Heart left ventricle (tissue), 16 donors: ENCODE measurements around the gene NOP56. TPM values are rescaled to one million over a fixed set of nuclear protein-coding genes. Genes with fewer than 3 reads are reported as not detected.

Source experiments
- ATAC-seq, 4 donors: fragments of 200-7000 bp; cut with Tn5 transposase; one replicate each; pipeline ENCODE4 v1.9.1; 2020 to 2022; ENCODE audit warnings: moderate library complexity in 4 of 4, mild to moderate bottlenecking in 3 of 4, moderate number of reproducible peaks in 1 of 4
- DNase-seq, 5 donors: peaks; one replicate each; pipeline ENCODE4 v3.0.0-alpha.2; 2020
- H3K27ac ChIP-seq, 12 donors: fragments of 200-600 bp; sonication (generic) in 4 of 12; one replicate each; pipeline versions ENCODE4 v1.5.0 to v1.8.0; 2016 to 2022; ENCODE audit warnings: mild to moderate bottlenecking in 2 of 12
- H3K27me3 ChIP-seq, 9 donors: fragments of 200-600 bp; sonication (generic) in 2 of 9; one replicate each; pipeline versions ENCODE4 v1.5.1 to v1.8.0; 2016 to 2022; ENCODE audit warnings: mild to moderate bottlenecking in 3 of 9
- H3K36me3 ChIP-seq, 9 donors: fragments of 200-600 bp; sonication (generic) in 2 of 9; one replicate each; pipeline versions ENCODE4 v1.5.0 to v1.8.0; 2018 to 2022; ENCODE audit warnings: mild to moderate bottlenecking in 2 of 9
- H3K4me1 ChIP-seq, 12 donors: fragments of 200-600 bp; sonication (generic) in 4 of 12; one replicate each; pipeline versions ENCODE4 v1.5.0 to v1.8.0; 2016 to 2022; ENCODE audit warnings: mild to moderate bottlenecking in 3 of 12
- H3K4me3 ChIP-seq, 12 donors: fragments of 200-600 bp; sonication (generic) in 4 of 12; one replicate each; pipeline versions ENCODE4 v1.5.0 to v1.8.0; 2017 to 2022; ENCODE audit warnings: mild to moderate bottlenecking in 9 of 12, moderate library complexity in 4 of 12
- H3K9me3 ChIP-seq, 12 donors: fragments of 200-600 bp; sonication (generic) in 4 of 12; one replicate each; pipeline versions ENCODE4 v1.5.0 to v1.8.0; 2016 to 2022; ENCODE audit warnings: mild to moderate bottlenecking in 1 of 12
- POLR2A ChIP-seq, 2 donors: fragments of 450-650 bp; IDR thresholded peaks; one replicate each; pipeline ENCODE4 v1.6.1; 2017; ENCODE audit warnings: antibody characterized with exemption in 2 of 2, mild to moderate bottlenecking in 2 of 2, moderate library complexity in 2 of 2
- WGBS, 4 donors: extraction: QIAGEN DNeasy Blood & Tissue Kit in 2 of 4; methylation state at CpG; one replicate each; pipeline versions ENCODE4 v1.1.5 to v1.1.7; 2013 to 2018; 5-methylcytosine and 5-hydroxymethylcytosine counted together
- intact Hi-C, 10 donors: fragments of 100-400 bp; cut with DNase I; formaldehyde crosslinking; loops; one replicate each; pipeline versions ENCODE4 v1.11.1 to v1.14.2; 2022
- microRNA counts, 2 donors: library from miRNA; unstranded; fragments of <30 nt; microRNA quantifications; one replicate each; lab custom pipeline; 2016
- microRNA-seq, 4 donors: library from miRNA; unstranded; fragments of <30 nt; microRNA quantifications; one replicate each; pipeline versions ENCODE4 to v1.2.0, GENCODE V29; 2017 to 2020
- polyA plus RNA-seq, 2 donors: library from polyadenylated mRNA; stranded (reverse); fragments of 200-250 nt; gene quantifications; one replicate each; pipeline ENCODE4 v1.2.3, GENCODE V29; 2013
- total RNA-seq, 9 donors: library from RNA; depleted of rRNA in 2 of 9; stranded (reverse); fragments of >200 nt in 2 of 9; fragmentation: NEBNext Ultra II Directional in 3 of 9; extraction: Animal tissue kit (Norgen Biotek cat#: 25700) in 3 of 9; gene quantifications; one replicate each; pipeline versions ENCODE4 v1.1.0 to v1.2.4, GENCODE V29; 2016 to 2023
- TF ChIP-seq, protein P1 (sequence below), 12 donors: fragments of 200-600 bp; sonication (generic) in 4 of 12; IDR thresholded peaks; one replicate each; pipeline versions ENCODE4 v1.5.0 to v1.8.0; 2018 to 2022; ENCODE audit warnings: antibody characterized with exemption in 12 of 12, mild to moderate bottlenecking in 5 of 12
- donor health status: ischemic (EF 13 %, LVEDD 7.1; RV severe dilation, severe dysfunction).
- donor health status: healthy with polysubstance abuse.
- donor health status: DM: no; HTN: yes; CAD: no.
- donor health status: DM: no; HTN: no; CAD: no.
- donor health status: ischemic (EF 25% LVEDD 6.9; RV normal size, moderate dysfunction).
- donor health status: ischemic (EF 25% LVEDD 5.7; RV mildly dilated, moderate dysfunction).
- donor health status: healthy.
- donor health status: DM: yes; HTN: yes; CAD: no.
- donor health status: ischemic (EF 35%, LVEDD 5.7; RV mildly dilated, moderate dysfunction).
- donor health status: nonischemic (EF 11% LVEDD 7.7; RV severe dilation, severe dysfunction).
- donor health status: DM: yes; HTN: yes; CAD: no.
- donor health status: PGD.
- donor health status: ischemic (EF 29% LVEDD 5.4; RV normal size, mild dysfunction).
- donor health status: nonischemic (EF 23%, LVEDD 6.1; RV moderate dilation, normal function).

The NOP56 gene
- total and polyA plus RNA-seq, 11 donors = 24.6 to 78.8 (median 51.0) TPM

DNA sequence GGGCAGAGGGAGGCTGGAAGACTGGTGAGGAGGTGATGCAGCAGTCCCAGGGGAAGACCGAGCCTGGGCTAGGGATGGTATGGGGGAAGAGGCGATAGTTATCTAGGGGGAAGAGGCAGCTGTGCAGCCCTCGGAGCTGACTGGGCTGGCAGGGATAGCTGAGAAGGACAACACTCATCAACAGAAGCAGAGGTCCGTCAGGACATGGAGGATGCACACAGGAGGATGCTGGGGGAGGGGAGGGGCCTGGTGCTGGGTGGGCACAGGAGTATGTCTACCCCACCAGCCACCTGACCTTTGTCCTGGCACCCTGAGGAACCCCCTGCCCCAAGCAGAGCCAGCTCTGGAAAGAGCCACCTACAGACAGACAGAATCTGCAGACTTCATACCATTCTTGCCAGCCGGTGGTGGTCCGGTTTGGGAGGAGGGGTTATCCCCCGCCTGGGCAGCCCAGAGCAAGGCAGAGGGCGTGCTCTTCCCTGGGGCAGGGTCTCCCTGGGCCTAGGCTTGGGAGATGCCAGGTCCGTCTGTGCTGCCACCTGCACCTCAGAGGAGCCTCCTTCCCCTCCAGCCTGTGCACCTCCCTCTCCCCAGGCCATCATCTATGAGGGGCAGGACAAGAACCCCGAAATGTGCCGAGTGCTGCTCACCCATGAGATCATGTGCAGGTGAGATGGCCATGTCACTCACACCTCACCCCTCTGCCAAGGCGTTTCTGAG is 55.1 kb downstream of the NOP56 start:
- no peaks in the 10 kb centered on the region for H3K36me3 ChIP-seq
- no peak overlapping the region for H3K4me3 ChIP-seq
- H3K9me3 ChIP-seq = no peaks in the 10 kb centered on the region
- DNase-seq (no peak), ATAC-seq (peak in 1 of 4 donors; percentile 32)
- no peaks in the 10 kb centered on the region for H3K27me3 ChIP-seq
- no peak overlapping the region for H3K27ac ChIP-seq
- no peaks in the 10 kb centered on the region for H3K4me1 ChIP-seq
- intact Hi-C loops = no loop called here
- WGBS, 4 donors = 83 to 88% (median 86%) methylated on average over 9 to 12 of the region's 12 CpGs
- TF ChIP-seq, protein P1, sequence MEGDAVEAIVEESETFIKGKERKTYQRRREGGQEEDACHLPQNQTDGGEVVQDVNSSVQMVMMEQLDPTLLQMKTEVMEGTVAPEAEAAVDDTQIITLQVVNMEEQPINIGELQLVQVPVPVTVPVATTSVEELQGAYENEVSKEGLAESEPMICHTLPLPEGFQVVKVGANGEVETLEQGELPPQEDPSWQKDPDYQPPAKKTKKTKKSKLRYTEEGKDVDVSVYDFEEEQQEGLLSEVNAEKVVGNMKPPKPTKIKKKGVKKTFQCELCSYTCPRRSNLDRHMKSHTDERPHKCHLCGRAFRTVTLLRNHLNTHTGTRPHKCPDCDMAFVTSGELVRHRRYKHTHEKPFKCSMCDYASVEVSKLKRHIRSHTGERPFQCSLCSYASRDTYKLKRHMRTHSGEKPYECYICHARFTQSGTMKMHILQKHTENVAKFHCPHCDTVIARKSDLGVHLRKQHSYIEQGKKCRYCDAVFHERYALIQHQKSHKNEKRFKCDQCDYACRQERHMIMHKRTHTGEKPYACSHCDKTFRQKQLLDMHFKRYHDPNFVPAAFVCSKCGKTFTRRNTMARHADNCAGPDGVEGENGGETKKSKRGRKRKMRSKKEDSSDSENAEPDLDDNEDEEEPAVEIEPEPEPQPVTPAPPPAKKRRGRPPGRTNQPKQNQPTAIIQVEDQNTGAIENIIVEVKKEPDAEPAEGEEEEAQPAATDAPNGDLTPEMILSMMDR (IDR thresholded peaks at IDR 0.05) = no peak
- no peak for TF ChIP-seq POLR2A (IDR thresholded peaks at IDR 0.05)

MicroRNAs encoded within 50 kb of the gene (microRNA counts, 767-probe panel; counts per million panel counts)
- 0 to 71.6 counts per million in 2 donors for microRNA hsa-miR-1292 (lab: Ali Mortazavi, UCI)

Small RNAs within 50 kb of the gene (microRNA-seq; reads per million reads assigned to microRNA genes)
- 3.0 to 7.2 (median 5.3) reads per million in 4 donors for gene MIR1292

Other genes starting within 250 kb of the NOP56 start
- 100 to 1,000 TPM in 2 of 9 donors, 10 to 100 TPM in 7; 36.8 to 132 (median 75.5) TPM for gene SNRPB, start 181.8 kb upstream of the NOP56 start, total RNA-seq
- gene SNRPB, start 181.8 kb upstream of the NOP56 start, polyA plus RNA-seq = 100 to 1,000 TPM in 1 of 2 donors, 10 to 100 TPM in 1; 77.4 to 290 TPM
- 1 to 10 TPM; 4.2 to 8.6 (median 5.4) TPM for gene ZNF343, start 143.7 kb upstream of the NOP56 start, total RNA-seq
- 1 to 10 TPM; 2.6 to 5.6 TPM for gene ZNF343, start 143.7 kb upstream of the NOP56 start, polyA plus RNA-seq
- gene TMC2, start 116.1 kb upstream of the NOP56 start, total RNA-seq = not detected
- gene TMC2, start 116.1 kb upstream of the NOP56 start, polyA plus RNA-seq = not detected
- gene IDH3B, start 11.6 kb downstream of the NOP56 start, total RNA-seq = 100 to 1,000 TPM; 122 to 356 (median 208) TPM
- gene IDH3B, start 11.6 kb downstream of the NOP56 start, polyA plus RNA-seq = 100 to 1,000 TPM; 173 to 188 TPM
- 1 to 10 TPM; 2.5 to 6.4 (median 4.2) TPM for gene EBF4, start 40.1 kb downstream of the NOP56 start, total RNA-seq
- 1 to 10 TPM; 2.7 to 2.9 TPM for gene EBF4, start 40.1 kb downstream of the NOP56 start, polyA plus RNA-seq
- gene CPXM1, start 148.0 kb downstream of the NOP56 start, total RNA-seq = 10 to 100 TPM in 2 of 9 donors, 1 to 10 TPM in 2, under 1 TPM in 5; 0.42 to 21.5 (median 0.72) TPM
- gene CPXM1, start 148.0 kb downstream of the NOP56 start, polyA plus RNA-seq = 1 to 10 TPM in 1 of 2 donors, under 1 TPM in 1; 0.27 to 3.9 TPM
- not detected for gene C20orf141, start 162.4 kb downstream of the NOP56 start, total RNA-seq
- not detected for gene C20orf141, start 162.4 kb downstream of the NOP56 start, polyA plus RNA-seq
- gene TMEM239, start 163.7 kb downstream of the NOP56 start, total RNA-seq = not detected
- gene TMEM239, start 163.7 kb downstream of the NOP56 start, polyA plus RNA-seq = not detected
- gene PCED1A, start 188.0 kb downstream of the NOP56 start, total RNA-seq = 10 to 100 TPM in 2 of 9 donors, 1 to 10 TPM in 7; 5.0 to 20.7 (median 6.8) TPM
- 10 to 100 TPM in 1 of 2 donors, 1 to 10 TPM in 1; 7.0 to 11.3 TPM for gene PCED1A, start 188.0 kb downstream of the NOP56 start, polyA plus RNA-seq
- 10 to 100 TPM; 13.9 to 28.6 (median 19.5) TPM for gene VPS16, start 188.1 kb downstream of the NOP56 start, total RNA-seq
- 10 to 100 TPM; 19.8 to 21.2 TPM for gene VPS16, start 188.1 kb downstream of the NOP56 start, polyA plus RNA-seq
- gene PTPRA, start 220.8 kb downstream of the NOP56 start, total RNA-seq = 10 to 100 TPM; 17.3 to 43.4 (median 32.2) TPM
- gene PTPRA, start 220.8 kb downstream of the NOP56 start, polyA plus RNA-seq = 10 to 100 TPM in 1 of 2 donors, 1 to 10 TPM in 1; 6.1 to 18.9 TPM